WTC11 (cell line): ENCODE results near the gene SRGAP1. TPM values are rescaled to one million over a fixed set of nuclear protein-coding genes. Genes with fewer than 3 reads are reported as not detected.
A peak's percentile ranks its signal among the peaks of the same experiment; 100 is the strongest.

Source experiments
- ATAC-seq: fragments of 200-7000 bp; cut with Tn5 transposase; 2 replicates; pipeline ENCODE4 v1.10.0; 2021; ENCODE audit warnings: mild to moderate bottlenecking, moderate library complexity
- CTCF ChIA-PET: fragments of 300-600 bp; sonication (Branson Sonifier 250); formaldehyde crosslinking; loops from one replicate; lab custom pipeline; 2021; ENCODE audit warnings: antibody characterized with exemption; lab: Charles Lee
- POLR2A ChIA-PET: fragments of 350-600 bp; sonication (Branson Sonifier 250); formaldehyde crosslinking; loops from one replicate; lab custom pipeline; 2021; ENCODE audit warnings: antibody characterized with exemption; lab: Charles Lee
- DNase-seq: peaks from one replicate; pipeline ENCODE4 v3.0.0; 2021; ENCODE audit warnings: low spot score
- H3K27ac Mint-ChIP-seq: 2 replicates; pipeline ENCODE4 v1.8.0; 2021; ENCODE audit warnings: mixed read lengths
- H3K27me3 Mint-ChIP-seq: 2 replicates; pipeline ENCODE4 v1.8.0; 2021; ENCODE audit warnings: low read depth, mild to moderate bottlenecking, moderate library complexity, mixed read lengths
- H3K36me3 Mint-ChIP-seq: 2 replicates; pipeline ENCODE4 v1.8.0; 2021; ENCODE audit warnings: mixed read lengths
- H3K4me1 Mint-ChIP-seq: 2 replicates; pipeline ENCODE4 v1.8.0; 2022; ENCODE audit warnings: mixed read lengths
- H3K4me3 Mint-ChIP-seq: 2 replicates; pipeline ENCODE4 v1.8.0; 2021; ENCODE audit warnings: mild to moderate bottlenecking, moderate library complexity, mixed read lengths
- H3K9me3 Mint-ChIP-seq: 2 replicates; pipeline ENCODE4 v1.8.0; 2021; ENCODE audit warnings: mixed read lengths
- ATF2 ChIP-seq: sonication (generic); formaldehyde crosslinking; IDR thresholded peaks from 2 replicates; pipeline ENCODE4 v1.8.1; 2022; ENCODE audit warnings: low read depth, missing genetic modification reagents, borderline replicate concordance
- FOXJ3 ChIP-seq: sonication (generic); formaldehyde crosslinking; IDR thresholded peaks from 2 replicates; pipeline ENCODE4 v1.9.0; 2021; ENCODE audit warnings: missing genetic modification reagents, mild to moderate bottlenecking, borderline replicate concordance
- FOXP1 ChIP-seq: sonication (generic); formaldehyde crosslinking; IDR thresholded peaks from 2 replicates; pipeline ENCODE4 v1.8.0; 2022; ENCODE audit warnings: missing genetic modification reagents, mild to moderate bottlenecking, moderate library complexity, borderline replicate concordance
- GABPB1 ChIP-seq: sonication (generic); formaldehyde crosslinking; IDR thresholded peaks from 2 replicates; pipeline ENCODE4 v1.8.1; 2023; ENCODE audit warnings: mild to moderate bottlenecking, missing genetic modification reagents
- HMGA2 ChIP-seq: fragments of 250-450 bp; sonication (Bioruptor Pico); IDR thresholded peaks from 2 replicates; pipeline ENCODE4 v1.4.0; 2021; ENCODE audit warnings: mild to moderate bottlenecking, moderate library complexity
- JUN ChIP-seq: sonication (generic); formaldehyde crosslinking; IDR thresholded peaks from 2 replicates; pipeline ENCODE4 v1.8.0; 2023; ENCODE audit warnings: mild to moderate bottlenecking, missing genetic modification reagents
- NFE2L1 ChIP-seq: sonication (generic); formaldehyde crosslinking; IDR thresholded peaks from 2 replicates; pipeline ENCODE4 v1.8.1; 2023; ENCODE audit warnings: missing genetic modification reagents
- NFYB ChIP-seq: sonication (generic); formaldehyde crosslinking; conservative IDR thresholded peaks from 2 replicates; pipeline ENCODE4 v1.8.0; 2022; ENCODE audit warnings: low read depth, missing genetic modification reagents
- OVOL2 ChIP-seq: fragments of 250-450 bp; sonication (Bioruptor Pico); IDR thresholded peaks from 2 replicates; pipeline ENCODE4 v1.9.0; 2021; ENCODE audit warnings: mild to moderate bottlenecking, borderline replicate concordance
- USF2 ChIP-seq: sonication (generic); formaldehyde crosslinking; IDR thresholded peaks from 2 replicates; pipeline ENCODE4 v1.8.1; 2023; ENCODE audit warnings: mild to moderate bottlenecking, missing genetic modification reagents, moderate library complexity
- ZBTB21 ChIP-seq: sonication (generic); formaldehyde crosslinking; IDR thresholded peaks from 2 replicates; pipeline ENCODE4 v1.8.1; 2023; ENCODE audit warnings: mild to moderate bottlenecking, missing genetic modification reagents, borderline replicate concordance
- ZNF263 ChIP-seq: sonication (generic); formaldehyde crosslinking; IDR thresholded peaks from 2 replicates; pipeline ENCODE4 v1.8.1; 2022; ENCODE audit warnings: low read depth, mild to moderate bottlenecking, moderate library complexity, missing genetic modification reagents
- ZNF423 ChIP-seq: fragments of 250-450 bp; sonication (Bioruptor Pico); IDR thresholded peaks from 2 replicates; pipeline ENCODE4 v2.1.2; 2022; ENCODE audit warnings: mild to moderate bottlenecking, moderate library complexity
- total RNA-seq: library from RNA; stranded (reverse); gene quantifications from 3 replicates; pipeline ENCODE4 v1.2.3, GENCODE V29; 2021
- TF ChIP-seq, protein P1 (sequence below): sonication (generic); formaldehyde crosslinking; IDR thresholded peaks from 2 replicates; pipeline ENCODE4 v1.8.1; 2022; ENCODE audit warnings: mild to moderate bottlenecking, missing genetic modification reagents, moderate library complexity, borderline replicate concordance
- TF ChIP-seq, protein P2 (sequence below): sonication (generic); formaldehyde crosslinking; IDR thresholded peaks from 2 replicates; pipeline ENCODE4 v1.8.0; 2023; ENCODE audit warnings: missing genetic modification reagents
- TF ChIP-seq, protein P3 (sequence below): sonication (generic); formaldehyde crosslinking; IDR thresholded peaks from 2 replicates; pipeline ENCODE4 v1.8.0; 2022; ENCODE audit warnings: mild to moderate bottlenecking, missing genetic modification reagents

Gene SRGAP1
- total RNA-seq, 1 experiment from 2014 or later = 10.3 TPM

DNA sequence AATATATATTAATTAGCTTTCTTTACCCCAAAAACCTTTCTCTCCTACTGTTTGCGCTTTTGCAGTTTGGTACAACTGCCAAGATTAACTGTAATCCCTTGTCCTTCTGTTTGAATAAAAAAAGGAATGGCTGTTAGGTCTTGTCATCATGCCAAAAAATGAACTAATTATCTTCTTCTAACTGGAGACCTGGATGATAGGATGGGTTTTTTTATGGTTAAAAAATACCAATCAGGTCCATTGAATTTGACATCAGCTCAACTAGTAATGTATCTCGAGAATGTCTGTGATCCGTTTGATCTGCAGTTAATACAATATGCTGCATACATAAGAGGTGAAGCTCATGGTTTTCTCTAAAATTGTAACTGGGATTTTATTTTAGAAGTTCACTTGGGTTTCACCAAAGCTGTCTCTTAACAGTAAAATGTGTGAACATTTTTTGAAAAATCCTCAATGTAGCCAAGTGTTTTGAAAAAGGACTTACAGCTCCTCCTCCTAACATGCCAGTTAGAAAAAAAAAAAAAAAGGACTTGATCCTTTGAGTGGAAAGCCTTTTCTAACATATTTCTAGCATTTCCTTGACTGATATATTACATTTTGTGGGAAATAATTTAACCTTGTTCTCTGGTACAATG is 96.8 kb downstream of the SRGAP1 start:
- Mint-ChIP-seq H3K27me3 (no peaks in the 10 kb centered on the region), H3K36me3 (0 out of 2 replicates have a peak, but pooled peaks cover 3% of the 10 kb centered on the region), H3K4me1 (peaks cover 47% of the 10 kb centered on the region), H3K27ac (peak overlapping the region; percentile 65; the same call in 1 of the 2 replicates), H3K4me3 (no peak overlapping the region), H3K9me3 (0 out of 2 replicates have a peak, but pooled peaks cover 5% of the 10 kb centered on the region)
- ChIA-PET POLR2A (no interaction called here), CTCF (no interaction called here)
- ATAC-seq (no peak), DNase-seq (no peak)
- TF ChIP-seq ZNF423 (no peak), ATF2 (CRISPR knock-in tag) (no peak), ZBTB21 (CRISPR knock-in tag) (no peak), FOXP1 (CRISPR knock-in tag) (no peak), HMGA2 (CRISPR knock-in tag) (no peak), FOXJ3 (CRISPR knock-in tag) (no peak), JUN (CRISPR knock-in tag) (no peak), NFYB (CRISPR knock-in tag) (no peak), ZNF263 (CRISPR knock-in tag) (no peak), GABPB1 (CRISPR knock-in tag) (no peak), OVOL2 (CRISPR knock-in tag) (no peak), NFE2L1 (CRISPR knock-in tag) (no peak)
- TF ChIP-seq, protein P1, sequence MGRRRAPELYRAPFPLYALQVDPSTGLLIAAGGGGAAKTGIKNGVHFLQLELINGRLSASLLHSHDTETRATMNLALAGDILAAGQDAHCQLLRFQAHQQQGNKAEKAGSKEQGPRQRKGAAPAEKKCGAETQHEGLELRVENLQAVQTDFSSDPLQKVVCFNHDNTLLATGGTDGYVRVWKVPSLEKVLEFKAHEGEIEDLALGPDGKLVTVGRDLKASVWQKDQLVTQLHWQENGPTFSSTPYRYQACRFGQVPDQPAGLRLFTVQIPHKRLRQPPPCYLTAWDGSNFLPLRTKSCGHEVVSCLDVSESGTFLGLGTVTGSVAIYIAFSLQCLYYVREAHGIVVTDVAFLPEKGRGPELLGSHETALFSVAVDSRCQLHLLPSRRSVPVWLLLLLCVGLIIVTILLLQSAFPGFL (CRISPR knock-in tag) = no peak
- TF ChIP-seq, protein P2, sequence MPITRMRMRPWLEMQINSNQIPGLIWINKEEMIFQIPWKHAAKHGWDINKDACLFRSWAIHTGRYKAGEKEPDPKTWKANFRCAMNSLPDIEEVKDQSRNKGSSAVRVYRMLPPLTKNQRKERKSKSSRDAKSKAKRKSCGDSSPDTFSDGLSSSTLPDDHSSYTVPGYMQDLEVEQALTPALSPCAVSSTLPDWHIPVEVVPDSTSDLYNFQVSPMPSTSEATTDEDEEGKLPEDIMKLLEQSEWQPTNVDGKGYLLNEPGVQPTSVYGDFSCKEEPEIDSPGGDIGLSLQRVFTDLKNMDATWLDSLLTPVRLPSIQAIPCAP (CRISPR knock-in tag) = no peak
- TF ChIP-seq, protein P3, sequence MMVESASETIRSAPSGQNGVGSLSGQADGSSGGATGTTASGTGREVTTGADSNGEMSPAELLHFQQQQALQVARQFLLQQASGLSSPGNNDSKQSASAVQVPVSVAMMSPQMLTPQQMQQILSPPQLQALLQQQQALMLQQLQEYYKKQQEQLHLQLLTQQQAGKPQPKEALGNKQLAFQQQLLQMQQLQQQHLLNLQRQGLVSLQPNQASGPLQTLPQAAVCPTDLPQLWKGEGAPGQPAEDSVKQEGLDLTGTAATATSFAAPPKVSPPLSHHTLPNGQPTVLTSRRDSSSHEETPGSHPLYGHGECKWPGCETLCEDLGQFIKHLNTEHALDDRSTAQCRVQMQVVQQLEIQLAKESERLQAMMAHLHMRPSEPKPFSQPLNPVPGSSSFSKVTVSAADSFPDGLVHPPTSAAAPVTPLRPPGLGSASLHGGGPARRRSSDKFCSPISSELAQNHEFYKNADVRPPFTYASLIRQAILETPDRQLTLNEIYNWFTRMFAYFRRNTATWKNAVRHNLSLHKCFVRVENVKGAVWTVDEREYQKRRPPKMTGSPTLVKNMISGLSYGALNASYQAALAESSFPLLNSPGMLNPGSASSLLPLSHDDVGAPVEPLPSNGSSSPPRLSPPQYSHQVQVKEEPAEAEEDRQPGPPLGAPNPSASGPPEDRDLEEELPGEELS (CRISPR knock-in tag) = no peak

DNA sequence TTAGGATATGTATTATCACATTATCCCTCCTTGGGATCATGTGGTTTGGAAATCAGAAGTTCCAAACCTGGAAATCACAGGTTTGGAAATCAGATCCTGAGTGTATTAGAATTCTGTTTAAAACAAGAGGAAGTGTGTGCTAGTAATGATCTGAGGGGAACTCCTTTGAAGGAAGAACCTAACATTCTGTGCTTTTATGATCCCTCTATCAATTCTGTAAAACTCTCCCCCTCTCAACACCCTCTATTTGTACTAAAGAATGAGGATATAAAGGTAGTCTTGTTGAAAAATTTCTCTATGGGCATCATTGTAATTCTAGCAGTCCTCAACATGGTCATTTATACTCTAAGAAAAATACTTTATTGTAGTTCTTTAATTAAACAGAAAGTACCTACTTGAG is 97.4 kb downstream of the SRGAP1 start:
- ATAC-seq (no peak), DNase-seq (no peak)
- H3K4me1 Mint-ChIP-seq = peaks cover 47% of the 10 kb centered on the region
- H3K4me3 Mint-ChIP-seq = no peak overlapping the region
- no peaks in the 10 kb centered on the region for H3K27me3 Mint-ChIP-seq
- no peak for TF ChIP-seq USF2
- ChIA-PET POLR2A (no interaction called here), CTCF (no interaction called here)
- 0 out of 2 replicates have a peak, but pooled peaks cover 5% of the 10 kb centered on the region for H3K9me3 Mint-ChIP-seq
- H3K27ac Mint-ChIP-seq = peak overlapping the region; percentile 65; the same call in 1 of the 2 replicates
- H3K36me3 Mint-ChIP-seq = 0 out of 2 replicates have a peak, but pooled peaks cover 3% of the 10 kb centered on the region
